Eye (tissue), 1 donor: ENCODE data around the gene DEFB110.

Experiments used
- DNase-seq: peaks from one replicate; pipeline ENCODE4 v3.0.0-alpha.2; 2015

The DEFB110 gene

DNA sequence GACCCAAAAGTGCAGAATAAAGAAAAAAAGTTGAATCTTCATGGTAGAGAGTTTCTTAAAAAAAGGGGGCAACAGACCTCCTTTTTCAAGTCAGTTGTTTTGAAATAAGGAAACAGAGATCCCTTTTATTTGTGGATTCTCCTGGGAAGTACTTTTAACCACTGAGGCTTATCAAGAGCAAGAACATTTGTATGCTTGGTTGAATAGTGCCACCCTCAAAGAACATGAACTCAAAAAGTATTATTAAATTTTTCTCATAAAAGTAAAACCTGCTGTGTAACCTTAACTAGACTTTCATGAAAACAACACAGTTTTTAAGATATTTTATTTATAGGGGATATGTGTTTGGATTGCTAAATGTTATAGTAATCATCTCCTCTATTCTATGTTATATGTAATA lies at the start of gene DEFB110:
DEFB110 (minus strand) TSS at position 101 of the 400 bp plus-strand sequence; CDS start at position 42, 59 bp downstream.
- DNase-seq, result no peak

DNA sequence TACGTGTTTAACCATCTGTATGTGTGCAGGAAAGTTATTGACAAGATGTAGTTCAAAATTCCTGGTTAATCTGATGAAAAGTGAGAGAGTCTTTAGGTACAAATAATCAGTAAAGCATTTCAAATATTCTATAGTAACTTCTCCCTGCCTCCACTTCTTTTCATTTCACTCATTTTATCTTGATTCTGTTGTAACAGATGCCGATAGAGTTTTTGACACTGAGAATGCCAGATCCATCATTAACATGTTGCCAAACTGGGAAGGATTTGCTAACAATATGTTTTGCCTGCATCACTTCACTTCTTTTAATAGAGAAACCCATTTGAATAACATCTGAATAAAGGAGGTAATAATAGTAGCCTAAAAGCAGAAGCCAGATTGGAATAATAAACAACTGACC lies 48.3 kb upstream of the DEFB110 start:
- DNase-seq, result no peak

DNA sequence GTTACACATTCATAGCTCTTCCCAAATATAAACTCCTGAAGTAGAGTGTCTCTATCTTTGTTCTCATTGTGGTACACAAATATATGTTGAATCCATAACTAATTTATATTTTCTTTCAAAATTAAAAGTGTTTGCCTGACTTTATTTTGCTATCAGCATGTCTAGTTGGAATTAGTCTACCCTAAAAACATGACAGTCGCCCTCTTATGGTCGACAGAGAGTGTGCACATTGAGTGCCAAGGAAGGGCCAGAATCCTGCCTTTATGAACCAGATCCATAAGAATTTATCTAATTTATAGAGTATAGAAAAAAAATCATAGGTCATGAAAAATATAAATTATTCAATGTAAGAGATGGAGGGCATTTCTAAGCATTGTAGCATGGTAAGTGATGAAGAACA lies 40.3 kb upstream of the DEFB110 start:
- DNase-seq, result no peak

DNA sequence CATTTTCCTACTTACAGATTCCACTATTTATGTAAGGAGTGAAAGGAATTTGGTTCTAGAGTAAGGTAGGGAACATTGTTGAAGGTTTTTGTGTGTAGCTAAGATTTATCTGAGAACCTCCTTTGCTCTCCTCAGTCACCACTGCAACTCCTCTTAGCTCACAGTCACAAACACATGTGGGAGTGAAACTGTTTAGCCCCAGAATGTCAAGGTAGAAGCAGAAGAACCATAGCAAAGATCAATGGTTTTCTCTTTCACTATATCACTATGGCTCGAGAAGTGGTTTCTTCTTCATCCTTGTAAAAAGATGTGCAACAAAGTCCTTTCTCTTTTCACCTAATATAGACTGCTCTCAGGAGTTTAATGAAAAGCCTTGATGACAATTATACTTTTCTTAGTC lies 34.4 kb upstream of the DEFB110 start:
- DNase-seq, result no peak

DNA sequence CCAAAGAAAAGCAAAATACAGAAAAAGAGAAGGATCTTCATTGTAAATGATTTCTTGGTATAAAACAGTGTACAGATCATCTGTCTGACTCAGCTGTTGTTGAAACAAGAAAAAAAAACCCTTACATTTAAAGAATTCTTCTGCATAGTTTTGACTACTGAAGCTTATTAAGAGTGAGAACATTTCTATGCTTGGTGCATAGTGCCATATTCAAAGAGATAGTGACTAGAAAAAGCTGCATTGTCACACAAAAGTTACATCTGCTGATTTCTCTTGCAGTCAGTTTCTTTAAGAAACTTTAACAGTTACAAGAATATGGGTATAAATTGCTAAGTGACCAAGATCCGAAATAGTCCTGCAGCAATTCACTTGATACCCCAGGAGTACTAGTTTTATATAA lies 28.0 kb upstream of the DEFB110 start, which contains the start of gene DEFB112:
DEFB112 (minus strand) TSS at position 101 of the 400 bp plus-strand sequence; CDS start at position 41, 60 bp downstream.
- no peak for DNase-seq

DNA sequence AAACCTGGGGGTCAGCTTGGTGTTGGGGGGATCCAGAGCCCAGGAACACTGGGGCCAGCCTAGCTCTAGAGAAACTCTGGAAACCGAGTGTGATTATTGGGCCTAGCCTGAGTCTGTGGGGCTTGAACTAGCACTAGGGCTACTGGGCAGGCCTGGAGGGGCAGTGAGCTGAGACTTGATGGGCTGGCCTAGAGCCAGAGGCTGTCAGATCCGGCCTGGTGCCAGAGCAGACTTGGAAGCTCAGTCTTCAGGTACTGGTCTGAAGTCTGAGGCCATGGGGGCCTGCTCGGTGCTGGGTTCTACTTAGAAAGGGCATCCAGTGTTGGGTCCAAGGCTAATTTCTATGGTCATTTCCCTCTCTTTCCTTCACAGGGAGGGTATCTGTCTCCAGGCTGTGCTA lies 25.2 kb upstream of the DEFB110 start:
- DNase-seq, result no peak

DNA sequence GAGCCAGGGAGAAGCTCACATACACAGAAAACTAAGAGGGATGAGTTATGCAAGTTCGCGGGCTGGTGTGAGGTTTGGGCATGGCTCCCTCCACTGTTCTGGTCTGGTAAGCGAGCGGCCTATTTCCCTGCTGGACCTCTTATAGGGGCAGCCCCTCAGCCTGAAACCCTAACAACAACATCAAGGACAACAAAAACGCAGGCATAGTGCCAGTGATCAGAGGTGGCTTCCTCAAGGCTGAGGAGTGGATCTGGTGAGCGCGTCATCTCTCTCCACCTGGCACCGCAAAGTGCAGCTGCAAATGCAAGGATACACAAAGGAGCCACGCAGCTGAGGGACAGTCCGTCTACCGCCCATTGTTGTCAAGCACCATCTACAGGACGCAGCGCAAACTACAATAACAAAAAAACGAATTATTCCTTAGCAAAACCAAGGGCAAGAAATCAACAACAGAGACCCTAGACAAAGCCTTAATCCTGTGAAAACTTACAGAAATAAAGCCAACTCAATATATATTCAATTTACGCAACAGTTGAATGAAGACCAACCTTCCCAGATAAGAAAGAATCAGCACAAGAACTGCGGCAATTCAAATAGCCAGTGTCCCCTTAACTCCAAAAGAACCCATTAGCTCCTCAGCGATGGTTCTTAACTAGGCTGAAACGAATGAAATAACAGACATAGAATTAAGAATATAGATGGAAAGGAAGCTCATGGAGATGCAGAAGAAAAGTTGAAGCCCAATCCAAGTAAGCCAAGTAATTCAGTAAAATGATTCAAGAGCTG lies 9.2 kb upstream of the DEFB110 start:
- peak; percentile 3 for DNase-seq

DNA sequence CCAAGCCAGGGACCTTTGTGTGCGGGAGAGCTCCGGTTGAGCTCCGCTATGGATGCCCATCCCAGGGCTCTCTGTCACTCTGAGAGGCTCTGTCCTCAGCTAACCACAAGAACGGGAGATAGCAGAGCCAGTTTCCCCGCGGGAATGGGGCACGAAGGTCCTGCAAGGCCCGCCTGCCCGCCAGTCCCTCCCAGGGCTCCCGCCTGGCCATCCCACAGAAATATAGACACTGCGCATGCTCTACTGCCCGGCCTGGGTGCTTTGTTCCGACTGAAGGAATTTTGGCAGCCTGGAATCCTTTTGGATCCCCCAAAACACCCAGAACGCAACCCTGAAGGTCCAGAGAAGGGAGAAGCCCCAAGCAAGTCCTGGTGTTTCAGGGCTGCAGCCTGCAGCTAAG lies 8.6 kb upstream of the DEFB110 start:
- DNase-seq, result no peak

DNA sequence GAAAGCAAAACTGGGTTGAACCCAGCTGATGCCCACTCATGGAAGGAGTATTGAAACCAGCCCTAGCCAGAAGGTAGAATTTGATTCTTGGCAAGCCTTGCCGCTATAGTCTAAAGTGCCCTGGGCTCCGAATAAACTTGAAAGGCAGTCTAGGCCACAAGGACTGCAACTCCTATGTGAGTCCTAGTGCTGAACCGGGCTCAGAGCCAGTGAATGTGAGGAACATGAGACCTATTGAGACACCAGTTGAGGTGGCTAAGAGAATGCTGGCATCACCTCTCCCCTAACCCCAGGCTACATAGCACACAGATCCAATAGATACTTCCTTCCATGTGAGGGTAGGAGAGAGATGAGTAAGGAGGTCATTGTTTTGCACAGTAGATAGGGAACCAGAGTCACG lies 3.5 kb upstream of the DEFB110 start:
- no peak for DNase-seq

DNA sequence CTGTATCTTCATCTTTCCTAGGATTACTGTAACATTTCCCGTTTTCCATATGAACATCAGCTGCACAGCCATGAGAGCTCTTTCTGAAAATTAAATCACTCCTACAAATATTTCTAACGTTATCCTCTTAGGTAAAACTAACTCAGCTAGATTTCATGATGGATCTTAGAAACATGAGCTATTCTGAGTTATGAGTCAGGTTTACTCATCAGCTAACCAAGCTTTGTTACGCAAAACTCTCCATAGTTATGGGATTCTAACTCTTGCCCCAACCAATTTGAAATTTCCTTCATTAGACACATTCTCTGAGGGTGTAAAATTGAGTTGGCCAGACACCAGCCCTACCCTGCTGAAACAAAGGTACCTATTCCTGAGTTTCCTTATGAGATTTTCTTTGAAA lies 14.0 kb downstream of the DEFB110 start:
- no peak for DNase-seq

DNA sequence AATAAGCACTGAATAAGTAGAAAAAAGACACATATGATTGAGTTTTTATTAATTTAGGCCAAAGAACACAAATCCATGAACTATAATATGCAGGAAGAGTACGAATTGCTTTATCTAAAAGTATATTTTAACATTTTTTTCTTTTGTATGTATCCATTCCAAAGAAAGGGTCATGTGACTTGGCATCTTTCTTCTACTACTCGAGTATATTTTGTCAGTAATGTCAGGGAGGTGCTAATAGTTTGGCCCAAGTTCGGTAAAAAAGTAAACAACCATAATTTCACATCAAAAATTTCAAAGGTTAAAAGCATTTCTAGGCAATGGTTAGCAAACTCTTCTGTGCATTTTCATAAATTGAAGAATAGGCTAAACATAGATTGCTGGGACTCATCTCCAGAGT lies 18.7 kb downstream of the DEFB110 start:
- no peak for DNase-seq

DNA sequence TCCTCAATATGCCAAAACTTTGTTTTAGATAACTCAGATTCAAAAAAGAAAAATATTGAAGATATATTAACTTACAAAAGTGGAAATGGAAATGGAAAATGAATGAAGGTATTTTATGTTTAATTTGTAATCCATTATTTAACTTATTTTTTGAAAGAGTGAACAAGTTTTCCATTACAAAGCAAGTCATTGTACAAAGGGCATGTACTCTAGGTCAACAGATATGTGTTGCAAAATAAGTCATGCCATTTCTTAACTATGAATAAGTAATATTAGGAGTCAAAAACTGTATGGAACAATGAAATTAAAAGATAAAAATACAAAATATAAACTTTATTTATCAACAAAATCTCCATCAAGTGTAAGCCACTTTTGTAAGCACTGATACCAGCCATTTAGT lies 26.5 kb downstream of the DEFB110 start:
- no peak for DNase-seq

DNA sequence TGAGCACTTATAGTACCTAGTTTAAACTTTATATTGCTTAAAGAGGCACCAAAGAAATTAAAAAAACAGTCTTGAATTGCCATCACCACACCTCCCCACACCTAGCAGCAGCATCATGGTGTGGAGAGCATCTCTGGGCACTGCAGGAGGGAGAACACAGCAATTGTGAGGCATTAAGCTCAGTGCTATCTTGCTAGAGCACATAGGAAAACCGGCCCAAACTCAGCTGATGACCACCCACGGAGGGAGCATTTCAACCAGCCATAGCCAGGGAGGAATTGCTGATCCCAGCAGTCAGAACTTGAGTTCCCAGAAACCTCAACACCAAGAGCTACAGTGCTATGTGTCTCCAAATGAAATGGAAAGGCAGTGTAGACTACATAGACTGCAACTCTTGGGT lies 32.9 kb downstream of the DEFB110 start:
- no peak for DNase-seq

DNA sequence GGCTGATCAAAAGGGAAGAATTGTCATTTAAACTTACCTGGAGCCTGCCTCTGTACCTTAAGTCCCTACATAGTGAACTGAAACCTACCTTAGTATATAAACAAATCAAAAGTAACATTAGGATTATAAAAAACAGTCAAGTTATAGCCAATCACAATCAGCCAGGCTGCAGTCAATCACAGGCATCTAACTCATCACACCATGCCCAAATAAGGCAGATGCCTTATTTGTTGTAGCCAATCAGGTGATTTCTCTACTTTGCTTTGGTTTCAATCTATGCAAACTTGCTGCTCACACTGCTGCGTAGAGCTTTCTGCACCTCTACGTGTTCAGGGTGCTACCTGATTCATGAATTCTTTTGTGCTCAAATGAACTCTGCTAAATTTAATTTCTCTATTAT lies 34.0 kb downstream of the DEFB110 start:
- DNase-seq, result no peak

DNA sequence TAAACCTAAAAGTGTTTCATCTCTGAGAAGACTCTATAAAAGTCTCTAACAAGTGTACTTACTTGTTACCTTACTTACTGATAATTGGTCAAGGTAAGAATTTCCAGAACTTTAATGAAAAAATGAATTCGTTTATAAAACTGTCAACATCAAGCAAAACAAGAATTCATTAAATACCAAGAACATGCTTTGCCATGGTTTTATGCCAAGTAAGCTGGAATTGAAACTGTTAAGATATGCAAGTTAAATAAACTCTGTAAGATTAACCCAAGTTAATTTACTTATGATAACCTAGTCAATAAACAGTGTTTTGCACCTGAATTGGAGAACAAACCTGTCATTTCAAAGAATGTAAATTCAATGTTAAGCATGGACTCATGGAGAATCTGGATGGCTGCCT lies 35.2 kb downstream of the DEFB110 start:
- DNase-seq, result no peak

DNA sequence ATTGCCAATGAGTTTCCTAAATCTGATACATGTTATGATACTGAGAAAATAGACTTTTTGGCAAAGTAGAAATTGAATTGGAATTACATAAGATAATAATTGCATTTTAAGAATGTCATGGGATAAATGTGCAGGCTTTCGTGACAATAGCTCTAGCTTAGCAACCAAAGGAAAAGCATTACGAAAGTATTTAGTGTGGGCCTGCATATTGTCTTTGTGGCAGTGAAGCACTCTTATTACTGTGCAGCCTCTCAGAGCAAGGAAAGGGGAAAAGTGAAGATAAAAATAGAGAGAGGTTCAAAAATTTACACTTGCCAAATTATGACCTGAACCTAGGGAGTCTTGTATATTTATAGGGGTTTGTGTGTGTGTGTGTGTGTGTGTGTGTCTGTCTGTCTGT lies 39.7 kb downstream of the DEFB110 start:
- no peak for DNase-seq

DNA sequence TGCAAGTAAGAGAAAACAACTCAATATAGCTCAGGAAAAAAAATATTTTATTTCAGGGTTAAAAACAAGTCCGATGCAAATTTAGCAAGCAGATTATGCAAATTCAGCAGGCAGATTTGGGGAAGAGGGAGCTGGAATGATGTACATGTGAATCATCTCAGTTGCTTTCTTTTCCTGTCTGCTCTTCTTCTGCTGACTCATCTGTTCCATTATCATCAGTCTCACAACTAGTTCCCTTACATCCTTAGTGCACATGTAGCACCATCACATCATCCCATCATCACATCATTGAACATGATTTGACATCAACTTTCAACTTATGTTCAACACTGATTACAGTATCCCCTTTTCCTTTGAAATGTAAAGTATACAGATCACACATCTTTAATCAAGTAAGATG lies 40.9 kb downstream of the DEFB110 start:
- DNase-seq, result no peak

DNA sequence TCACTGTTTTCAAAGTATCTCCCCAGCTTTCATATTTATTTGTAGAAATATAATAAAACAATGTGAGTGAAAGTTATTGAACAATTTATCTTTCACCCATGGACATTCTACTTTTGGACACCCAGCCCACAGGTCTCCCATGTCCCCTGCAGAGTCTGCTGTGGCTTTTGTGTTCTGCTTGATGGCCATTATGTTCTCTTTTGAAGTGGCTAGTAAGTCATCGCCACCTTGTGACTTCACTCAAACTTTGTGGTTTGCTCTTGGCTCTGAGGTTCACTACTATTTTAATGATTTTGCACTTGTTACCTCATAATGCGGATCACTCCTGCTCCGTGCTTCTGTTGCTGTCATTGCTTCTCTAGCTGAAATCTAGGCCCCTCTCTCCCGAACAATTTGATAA lies 42.2 kb downstream of the DEFB110 start:
- DNase-seq, result no peak

DNA sequence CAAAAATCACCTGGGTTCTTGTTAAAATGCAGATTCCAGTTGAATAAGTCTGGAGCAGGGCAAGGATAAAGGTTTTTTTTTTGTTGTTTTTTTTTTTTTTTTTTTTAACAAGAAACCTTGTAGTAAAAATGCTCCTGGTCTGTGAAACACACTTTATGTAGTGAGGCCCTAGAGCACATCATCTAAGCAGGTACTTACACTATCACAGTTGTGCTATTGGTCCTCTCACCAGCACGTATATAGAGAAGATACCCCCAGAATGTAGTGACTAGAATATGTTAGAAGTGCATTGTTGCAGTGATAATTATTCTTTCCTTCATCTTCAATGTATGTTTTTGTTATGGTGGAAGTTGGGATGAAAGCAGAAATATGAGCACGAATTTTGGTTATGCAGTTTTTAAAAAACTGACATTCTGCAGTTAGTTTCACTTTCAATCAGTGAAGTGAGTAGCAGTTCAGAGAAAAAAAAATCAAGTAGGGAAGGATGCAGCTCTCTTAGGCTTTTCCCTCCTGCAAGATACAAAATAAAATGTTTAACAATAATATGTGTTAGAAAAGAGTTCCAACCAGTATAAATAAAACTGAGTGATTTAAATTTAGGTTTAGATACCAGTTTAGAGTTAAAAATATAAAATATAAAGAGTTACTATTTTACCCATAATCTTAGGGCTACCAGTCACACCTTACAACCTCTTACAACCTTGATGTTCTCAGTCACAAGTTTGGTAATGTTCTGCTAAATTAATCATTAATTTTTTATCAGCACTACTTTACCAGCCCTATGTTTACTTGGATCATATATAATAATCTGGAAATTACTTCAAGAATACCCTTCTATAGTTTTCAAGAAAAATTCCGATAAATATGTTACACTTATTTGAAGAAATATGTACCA lies 43.2 kb downstream of the DEFB110 start:
- DNase-seq, result no peak

DNA sequence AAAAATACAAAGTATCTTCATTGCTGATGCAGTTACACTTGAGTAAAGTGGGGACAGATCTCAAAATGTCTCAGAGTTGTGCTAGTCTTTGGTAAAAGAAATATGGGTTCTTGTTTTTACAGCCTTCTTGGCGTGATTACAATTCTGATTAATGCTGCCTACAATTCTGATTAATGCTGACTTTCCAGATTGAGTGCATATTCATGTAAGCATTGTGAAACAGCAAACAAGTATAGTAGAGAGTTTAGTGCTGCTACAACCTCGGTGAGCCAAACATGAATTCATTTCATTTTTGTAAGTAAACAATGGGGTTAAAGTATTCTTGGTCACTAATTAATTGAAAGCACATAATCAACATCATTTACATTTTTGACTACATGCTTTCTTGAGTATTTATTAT lies 52.2 kb downstream of the DEFB110 start, which contains the start of gene DEFB113:
DEFB113 (minus strand) TSS at position 21 of the 400 bp plus-strand sequence; CDS start at position 21, 0 bp downstream.
- DNase-seq, result no peak
